AG09319 (cell line): ENCODE results near the gene IQGAP1.

Source experiments
- DNase-seq: peaks from one replicate; pipeline ENCODE4 v3.0.0-alpha.2; 2010; ENCODE audit warnings: low read depth; ENCODE audit errors: extremely low read depth
- CTCF ChIP-seq: IDR thresholded peaks from 2 replicates; pipeline ENCODE4 v1.5.1; 2011; ENCODE audit warnings: low read depth, mild to moderate bottlenecking, inconsistent platforms, low read length, moderate library complexity

Gene IQGAP1

GRCh38 chr15:90535254-90535653 lies 147.2 kb downstream of the IQGAP1 start:
- no peak for DNase-seq
- no peak for TF ChIP-seq CTCF

GRCh38 chr15:90539789-90540188 lies 151.7 kb downstream of the IQGAP1 start:
- TF ChIP-seq CTCF = no peak
- DNase-seq = no peak

GRCh38 chr15:90540768-90541167 lies 152.7 kb downstream of the IQGAP1 start:
- DNase-seq = no peak
- no peak for TF ChIP-seq CTCF

GRCh38 chr15:90545095-90545494 lies 157.1 kb downstream of the IQGAP1 start:
- TF ChIP-seq CTCF = no peak
- no peak for DNase-seq

- TF ChIP-seq CTCF = no peak
- DNase-seq = no peak
These were observed 159.5 kb downstream of the IQGAP1 start for GRCh38 chr15:90547540-90547939.

GRCh38 chr15:90550919-90551318 lies 162.9 kb downstream of the IQGAP1 start:
- TF ChIP-seq CTCF = no peak
- DNase-seq = no peak
